SK-N-SH treated with all-trans-retinoic acid at 6 μM for 48 hours (cell line): Measurements from ENCODE around the gene MYH6.

Source experiments
- BACH2 ChIP-seq: fragments of 250-450 bp; sonication (Bioruptor Pico); IDR thresholded peaks from 2 replicates; pipeline ENCODE4 v1.9.0; 2021; ENCODE audit warnings: mild to moderate bottlenecking, borderline replicate concordance
- CREB5 ChIP-seq: fragments of 250-450 bp; sonication (Bioruptor Pico); IDR thresholded peaks from 2 replicates; pipeline ENCODE4 v1.5.1; 2020; ENCODE audit warnings: low read depth, mild to moderate bottlenecking, moderate library complexity
- CSRNP3 ChIP-seq: fragments of 250-450 bp; sonication (Bioruptor Pico); IDR thresholded peaks from 2 replicates; pipeline ENCODE4 v1.5.1; 2021; ENCODE audit warnings: mild to moderate bottlenecking, moderate library complexity
- ESRRG ChIP-seq: fragments of 250-450 bp; sonication (Bioruptor Pico); IDR thresholded peaks from 2 replicates; pipeline ENCODE4 v1.6.1; 2021; ENCODE audit warnings: mild to moderate bottlenecking
- ISL1 ChIP-seq: fragments of 250-450 bp; sonication (Bioruptor Pico); IDR thresholded peaks from 2 replicates; pipeline ENCODE4 v2.1.2; 2022; ENCODE audit warnings: mild to moderate bottlenecking, moderate library complexity
- OSR1 ChIP-seq: fragments of 250-450 bp; sonication (Bioruptor Pico); IDR thresholded peaks from 2 replicates; pipeline ENCODE4 v1.8.0; 2022; ENCODE audit warnings: moderate library complexity, mild to moderate bottlenecking, inconsistent platforms
- PATZ1 ChIP-seq: fragments of 250-450 bp; sonication (Bioruptor Pico); IDR thresholded peaks from 2 replicates; pipeline ENCODE4 v1.8.0; 2020; ENCODE audit warnings: mild to moderate bottlenecking, moderate library complexity, borderline replicate concordance
- TCF4 ChIP-seq: fragments of 250-450 bp; sonication (Bioruptor Pico); IDR thresholded peaks from 2 replicates; pipeline ENCODE4 v1.8.0; 2021; ENCODE audit warnings: mild to moderate bottlenecking, moderate library complexity, borderline replicate concordance
- TOX ChIP-seq: fragments of 250-450 bp; sonication (Bioruptor Pico); IDR thresholded peaks from 2 replicates; pipeline ENCODE4 v1.8.0; 2021; ENCODE audit warnings: mild to moderate bottlenecking, moderate library complexity, borderline replicate concordance
- ZC3H10 ChIP-seq: fragments of 250-450 bp; sonication (Bioruptor Pico); IDR thresholded peaks from 2 replicates; pipeline ENCODE4 v1.5.1; 2021; ENCODE audit warnings: mild to moderate bottlenecking, moderate library complexity
- ZFP3 ChIP-seq: fragments of 250-450 bp; sonication (Bioruptor Pico); IDR thresholded peaks from 2 replicates; pipeline ENCODE4 v1.5.0; 2020; ENCODE audit warnings: mild to moderate bottlenecking, moderate library complexity
- ZFP30 ChIP-seq: fragments of 450-650 bp; formaldehyde crosslinking; IDR thresholded peaks from 2 replicates; pipeline ENCODE4 v1.5.0; 2022; ENCODE audit warnings: mild to moderate bottlenecking, moderate library complexity

- no peak for TF ChIP-seq BACH2
- no peak for TF ChIP-seq ISL1
- TF ChIP-seq ZFP3 (CRISPR knock-in tag), result no peak
- no peak for TF ChIP-seq TOX (CRISPR knock-in tag)
- no peak for TF ChIP-seq PATZ1
- no peak for TF ChIP-seq ESRRG (CRISPR knock-in tag)
- TF ChIP-seq TCF4 (CRISPR knock-in tag), result no peak
- TF ChIP-seq ZFP30 (CRISPR knock-in tag), result no peak
- TF ChIP-seq CREB5, result no peak
- TF ChIP-seq OSR1 (CRISPR knock-in tag), result no peak
- no peak for TF ChIP-seq CSRNP3 (CRISPR knock-in tag)
- no peak for TF ChIP-seq ZC3H10 (CRISPR knock-in tag)
These were observed 36.2 kb upstream of the MYH6 start for GRCh38 chr14:23444314-23444713.
